Fibroblast of lung (primary cell): ENCODE data around the gene PDX1. TPM values are rescaled to one million over a fixed set of nuclear protein-coding genes. Genes with fewer than 3 reads are reported as not detected.

ENCODE experiments used
- DNase-seq, 2 donors: peaks; one replicate each; pipeline versions ENCODE4 v3.0.0 to v3.0.0-alpha.2; 2010; ENCODE audit warnings: low read depth in 2 of 2
- H2AFZ ChIP-seq: 2 replicates; pipeline ENCODE4 v1.5.1; 2012; ENCODE audit warnings: low read length, control low read depth, inconsistent platforms
- H3K27ac ChIP-seq: 2 replicates; pipeline ENCODE4 v1.5.1; 2011; ENCODE audit warnings: low read length, control low read depth; ENCODE audit not compliant: insufficient read depth
- H3K27me3 ChIP-seq: 2 replicates; pipeline ENCODE4 v1.5.1; 2011; ENCODE audit warnings: mild to moderate bottlenecking, low read length; ENCODE audit not compliant: control insufficient read depth, insufficient read depth
- H3K36me3 ChIP-seq: 2 replicates; pipeline ENCODE4 v1.5.1; 2011; ENCODE audit warnings: low read length; ENCODE audit not compliant: control insufficient read depth, insufficient read depth
- H3K4me1 ChIP-seq: 2 replicates; pipeline ENCODE4 v1.5.1; 2011; ENCODE audit warnings: low read length; ENCODE audit not compliant: control insufficient read depth, insufficient read depth; ENCODE audit errors: extremely low read depth
- H3K4me2 ChIP-seq: 2 replicates; pipeline ENCODE4 v1.5.1; 2011; ENCODE audit warnings: low read length, control low read depth; ENCODE audit not compliant: insufficient read depth; ENCODE audit errors: extremely low read depth
- H3K4me3 ChIP-seq, 4 experiments: fragments of 200-600 bp in 1 of 4; sonication (generic) in 1 of 4; replicated peaks in 1 of 4; 2 replicates each; pipeline ENCODE4 v1.5.1; 2011 to 2016; ENCODE audit warnings: low read length in 4 of 4, low read depth in 3 of 4, mild to moderate bottlenecking in 3 of 4, control low read depth in 2 of 4, inconsistent platforms in 1 of 4, mixed read lengths in 1 of 4; ENCODE audit not compliant: insufficient read depth in 1 of 4; ENCODE audit errors: control extremely low read depth in 1 of 4
- H3K79me2 ChIP-seq: 2 replicates; pipeline ENCODE4 v1.5.1; 2012; ENCODE audit warnings: mild to moderate bottlenecking, low read length, inconsistent platforms; ENCODE audit not compliant: control insufficient read depth, insufficient read depth
- H3K9ac ChIP-seq: 2 replicates; pipeline ENCODE4 v1.5.1; 2011; ENCODE audit warnings: mild to moderate bottlenecking, low read length, control low read depth; ENCODE audit not compliant: insufficient read depth
- H3K9me3 ChIP-seq: 2 replicates; pipeline ENCODE4 v1.5.1; 2012; ENCODE audit warnings: low read depth, low read length; ENCODE audit not compliant: control insufficient read depth, insufficient read depth
- H4K20me1 ChIP-seq: 2 replicates; pipeline ENCODE4 v1.5.1; 2011; ENCODE audit warnings: low read length; ENCODE audit not compliant: control insufficient read depth, insufficient read depth; ENCODE audit errors: extremely low read depth
- EZH2 ChIP-seq: IDR thresholded peaks from 2 replicates; pipeline ENCODE4 v1.5.1; 2012; ENCODE audit warnings: low read length, control low read depth, mild to moderate bottlenecking; ENCODE audit errors: missing control alignments
- polyA plus RNA-seq, 2 donors: library from polyadenylated mRNA; depleted of rRNA in 1 of 2; stranded (reverse) in 1 of 2; unstranded in 1 of 2; fragments of >200 nt; gene quantifications; 2 replicates each; pipeline ENCODE4 v1.2.1, GENCODE V29; 2011 to 2012; ENCODE audit warnings: missing spikeins in 1 of 2
- total RNA-seq: library from RNA; depleted of rRNA; stranded (reverse); fragments of >200 nt; gene quantifications from 2 replicates; pipeline ENCODE4 v1.2.1, GENCODE V29; 2014
- TF ChIP-seq, protein P1 (sequence below), 2 donors: IDR thresholded peaks in 1 of 2; conservative IDR thresholded peaks in 1 of 2; 1 replicate in 1 of 2; 2 replicates in 1 of 2; pipeline ENCODE4 v1.5.1; 2011 to 2012; ENCODE audit warnings: low read length in 2 of 2, control low read depth in 1 of 2, inconsistent platforms in 1 of 2, low read depth in 1 of 2, mild to moderate bottlenecking in 1 of 2

PDX1 gene
- total and polyA plus RNA-seq, 2 donors (not counting 1 experiment from before 2014, with no cell fraction given), result not detected

DNA sequence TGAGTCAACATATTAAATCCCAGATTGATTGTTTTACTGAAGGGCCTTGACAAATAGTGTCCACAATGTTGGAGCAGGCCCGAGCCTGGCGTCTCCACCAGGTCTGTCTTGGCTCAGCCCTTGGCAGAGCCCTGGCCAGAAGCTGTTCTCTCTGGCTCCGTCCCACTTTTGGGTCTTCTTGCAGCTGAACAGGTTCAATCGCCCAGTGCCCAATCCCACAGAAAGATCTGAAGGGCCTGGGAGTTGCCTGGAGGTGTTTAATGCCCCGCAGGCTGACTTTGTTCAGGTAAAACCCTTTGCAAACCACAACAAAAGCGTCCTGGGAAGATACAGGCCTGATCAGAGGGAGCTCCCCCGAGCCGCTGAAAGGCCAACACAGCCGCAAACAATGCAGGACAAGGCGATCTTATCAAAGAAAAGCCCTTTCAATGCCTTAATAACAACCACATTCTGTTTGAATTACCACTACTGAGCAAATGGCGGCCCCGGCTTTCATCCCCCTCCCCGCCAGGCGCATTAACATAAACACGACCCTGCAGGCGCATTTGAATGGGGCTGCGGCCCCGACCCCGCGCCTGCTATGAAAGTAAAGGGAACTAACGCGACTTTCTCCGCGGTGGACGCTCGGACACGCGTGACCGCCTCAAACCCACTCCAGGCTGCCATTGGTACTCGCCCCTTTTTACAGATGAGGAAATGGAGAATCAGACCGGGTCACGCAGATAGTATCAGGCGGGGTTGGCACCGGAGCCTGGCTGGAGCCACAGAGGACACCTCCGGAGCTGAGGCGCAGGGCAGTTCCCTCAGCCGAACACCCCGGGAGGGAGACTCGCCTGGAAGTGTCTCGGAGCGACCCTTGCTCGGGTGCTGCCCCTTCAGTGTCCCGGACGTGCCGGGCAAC is 46.2 kb downstream of the PDX1 start:
- H3K4me3 ChIP-seq, result no peak overlapping the region
- H3K4me2 ChIP-seq, result no peak overlapping the region
- no peaks in the 10 kb centered on the region for H3K4me1 ChIP-seq
- no peaks in the 10 kb centered on the region for H3K9me3 ChIP-seq
- H3K27ac ChIP-seq, result no peak overlapping the region
- no peak overlapping the region for H3K9ac ChIP-seq
- TF ChIP-seq EZH2, result peak; percentile 90
- TF ChIP-seq, protein P1, sequence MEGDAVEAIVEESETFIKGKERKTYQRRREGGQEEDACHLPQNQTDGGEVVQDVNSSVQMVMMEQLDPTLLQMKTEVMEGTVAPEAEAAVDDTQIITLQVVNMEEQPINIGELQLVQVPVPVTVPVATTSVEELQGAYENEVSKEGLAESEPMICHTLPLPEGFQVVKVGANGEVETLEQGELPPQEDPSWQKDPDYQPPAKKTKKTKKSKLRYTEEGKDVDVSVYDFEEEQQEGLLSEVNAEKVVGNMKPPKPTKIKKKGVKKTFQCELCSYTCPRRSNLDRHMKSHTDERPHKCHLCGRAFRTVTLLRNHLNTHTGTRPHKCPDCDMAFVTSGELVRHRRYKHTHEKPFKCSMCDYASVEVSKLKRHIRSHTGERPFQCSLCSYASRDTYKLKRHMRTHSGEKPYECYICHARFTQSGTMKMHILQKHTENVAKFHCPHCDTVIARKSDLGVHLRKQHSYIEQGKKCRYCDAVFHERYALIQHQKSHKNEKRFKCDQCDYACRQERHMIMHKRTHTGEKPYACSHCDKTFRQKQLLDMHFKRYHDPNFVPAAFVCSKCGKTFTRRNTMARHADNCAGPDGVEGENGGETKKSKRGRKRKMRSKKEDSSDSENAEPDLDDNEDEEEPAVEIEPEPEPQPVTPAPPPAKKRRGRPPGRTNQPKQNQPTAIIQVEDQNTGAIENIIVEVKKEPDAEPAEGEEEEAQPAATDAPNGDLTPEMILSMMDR (conservative IDR thresholded peaks at IDR 0.05 in 1 of 2, IDR thresholded peaks at IDR 0.05 in 1 of 2; ENCODE audit: low read depth in 1 of 2, low read length in 2 of 2), result no peak
- H2AFZ ChIP-seq, result no peak overlapping the region
- peaks cover 69% of the 10 kb centered on the region for H3K27me3 ChIP-seq
- no peaks in the 10 kb centered on the region for H3K79me2 ChIP-seq
- DNase-seq, result no peak
- no peaks in the 10 kb centered on the region for H3K36me3 ChIP-seq
- H4K20me1 ChIP-seq, result no peaks in the 10 kb centered on the region

GRCh38 chr13:27966641-27967202 is 46.9 kb downstream of the PDX1 start:
- peak; percentile 14 for TF ChIP-seq EZH2
- TF ChIP-seq, protein P1 (conservative IDR thresholded peaks at IDR 0.05 in 1 of 2, IDR thresholded peaks at IDR 0.05 in 1 of 2; ENCODE audit: low read depth in 1 of 2, low read length in 2 of 2), result no peak
- no peaks in the 10 kb centered on the region for H4K20me1 ChIP-seq
- H3K4me1 ChIP-seq, result no peaks in the 10 kb centered on the region
- no peak overlapping the region for H2AFZ ChIP-seq
- DNase-seq, result no peak
- H3K27ac ChIP-seq, result no peak overlapping the region
- H3K36me3 ChIP-seq, result no peaks in the 10 kb centered on the region
- H3K4me2 ChIP-seq, result no peak overlapping the region
- H3K9me3 ChIP-seq, result no peaks in the 10 kb centered on the region
- no peak overlapping the region for H3K9ac ChIP-seq
- H3K4me3 ChIP-seq, result no peak overlapping the region
- H3K79me2 ChIP-seq, result no peaks in the 10 kb centered on the region
- H3K27me3 ChIP-seq, result peaks cover 68% of the 10 kb centered on the region

DNA sequence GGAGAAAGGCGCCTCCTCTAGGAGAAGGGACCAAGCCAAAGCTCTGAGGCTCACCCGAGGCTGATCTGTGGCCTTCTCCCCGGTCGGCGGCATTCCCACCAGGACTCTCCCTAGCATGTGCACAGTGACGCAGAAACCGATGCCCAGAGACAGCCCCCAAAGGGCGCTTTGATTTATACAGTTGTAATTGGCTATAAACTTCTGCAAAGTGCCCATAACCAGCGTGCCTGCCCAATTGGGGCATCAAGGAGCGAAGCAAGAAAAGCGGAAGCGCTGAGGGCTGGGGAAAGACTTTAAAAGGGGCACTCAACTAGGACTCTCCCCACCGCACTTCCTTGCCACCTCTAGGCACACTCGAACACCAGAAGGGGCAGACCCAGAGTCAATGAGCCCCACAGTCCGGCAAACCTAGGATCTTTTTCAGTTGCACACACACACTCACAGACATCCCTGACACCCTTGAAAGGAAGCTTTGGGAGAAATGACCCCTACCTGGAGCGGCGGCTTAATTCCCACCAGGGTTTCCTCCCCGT is 47.5 kb downstream of the PDX1 start:
- H3K79me2 ChIP-seq, result no peaks in the 10 kb centered on the region
- H2AFZ ChIP-seq, result no peak overlapping the region
- no peak overlapping the region for H3K27ac ChIP-seq
- H3K9ac ChIP-seq, result no peak overlapping the region
- peaks cover 68% of the 10 kb centered on the region for H3K27me3 ChIP-seq
- no peaks in the 10 kb centered on the region for H4K20me1 ChIP-seq
- H3K9me3 ChIP-seq, result no peaks in the 10 kb centered on the region
- DNase-seq, result no peak
- H3K4me3 ChIP-seq, result no peak overlapping the region
- no peak for TF ChIP-seq EZH2
- TF ChIP-seq, protein P1 (conservative IDR thresholded peaks at IDR 0.05 in 1 of 2, IDR thresholded peaks at IDR 0.05 in 1 of 2; ENCODE audit: low read depth in 1 of 2, low read length in 2 of 2), result no peak
- H3K4me1 ChIP-seq, result no peaks in the 10 kb centered on the region
- H3K4me2 ChIP-seq, result no peak overlapping the region
- H3K36me3 ChIP-seq, result no peaks in the 10 kb centered on the region
